Gastrocnemius medialis (tissue), 4 donors: ENCODE data around the gene SPECC1. TPM values are rescaled to one million over a fixed set of nuclear protein-coding genes. Genes with fewer than 3 reads are reported as not detected.
"Not testable (repeated sequence)": the region's sequence is repeated elsewhere in the genome, so short reads cannot be mapped to it uniquely, and the experiment has no call there.

Experiments used
- ATAC-seq, 2 donors: fragments of 150-250 bp; one replicate each; pipeline ENCODE4 v1.9.1; 2016
- DNase-seq, 2 donors: peaks; one replicate each; pipeline ENCODE4 v3.0.0-alpha.2; 2019
- H3K27ac ChIP-seq, 4 donors: fragments of 200-600 bp; sonication (generic); 1 replicate in 1 of 4; 2 replicates in 3 of 4; pipeline ENCODE4 v1.5.1; 2016 to 2018; ENCODE audit warnings: mild to moderate bottlenecking in 2 of 4, moderate library complexity in 1 of 4
- H3K27me3 ChIP-seq, 3 donors: fragments of 200-600 bp; sonication (generic) in 2 of 3; 1 replicate in 1 of 3; 2 replicates in 2 of 3; pipeline versions ENCODE4 v1.5.1 to v1.6.0; 2016 to 2019; ENCODE audit warnings: mild to moderate bottlenecking in 1 of 3, moderate library complexity in 1 of 3
- H3K36me3 ChIP-seq, 2 donors: fragments of 200-600 bp; sonication (generic) in 1 of 2; one replicate each; pipeline ENCODE4 v1.5.1; 2017 to 2018
- H3K4me1 ChIP-seq, 2 donors: fragments of 200-600 bp; sonication (generic) in 1 of 2; one replicate each; pipeline ENCODE4 v1.5.1; 2016 to 2017; ENCODE audit warnings: mild to moderate bottlenecking in 2 of 2
- H3K4me3 ChIP-seq, 4 donors: fragments of 200-600 bp; sonication (generic) in 3 of 4; 1 replicate in 1 of 4; 2 replicates in 3 of 4; pipeline ENCODE4 v1.5.1; 2016 to 2019; ENCODE audit warnings: mild to moderate bottlenecking in 2 of 4
- H3K9me3 ChIP-seq, 3 donors: fragments of 200-600 bp; sonication (generic) in 2 of 3; 1 replicate in 1 of 3; 2 replicates in 2 of 3; pipeline ENCODE4 v1.5.1; 2016 to 2019
- CTCF ChIP-seq, 5 experiments: fragments of 450-650 bp in 3 of 5; fragments of 200-600 bp in 2 of 5; sonication (generic) in 2 of 5; IDR thresholded peaks in 4 of 5; conservative IDR thresholded peaks in 1 of 5; 1 replicate in 4 of 5; 2 replicates in 1 of 5; pipeline ENCODE4 v1.5.1; 2016 to 2019; ENCODE audit warnings: antibody characterized with exemption in 5 of 5, mild to moderate bottlenecking in 3 of 5, moderate library complexity in 3 of 5
- POLR2A ChIP-seq, 2 donors: fragments of 450-650 bp; IDR thresholded peaks; one replicate each; pipeline ENCODE4 v1.6.1; 2017; ENCODE audit warnings: antibody characterized with exemption in 2 of 2, mild to moderate bottlenecking in 2 of 2, moderate library complexity in 2 of 2
- in situ Hi-C, 4 donors: fragments of 200-750 bp; cut with MboI; loops; one replicate each; pipeline versions ENCODE4 v1.15.0 to v1.8.0; 2017; ENCODE audit warnings: low sequenced_read_pairs in 4 of 4
- intact Hi-C: fragments of 100-400 bp; cut with DNase I; formaldehyde crosslinking; loops from one replicate; pipeline ENCODE4 v1.15.1; 2023; ENCODE audit warnings: low total_unique reads
- total RNA-seq, 4 donors: library from RNA; depleted of rRNA; stranded (reverse); fragments of >200 nt; gene quantifications; one replicate each; pipeline versions ENCODE4 v1.1.0 to v1.2.3, GENCODE V29; 2016

Gene SPECC1
- total RNA-seq, 4 donors from 2014 or later: 6.1 to 17.9 (median 9.5) TPM

GRCh38 chr17:20105539-20106280, 96.6 kb downstream of the SPECC1 start:
- H3K4me3 ChIP-seq: no peak overlapping the region
- ATAC-seq (no peak), DNase-seq (no peak)
- H3K36me3 ChIP-seq: no peaks in the 10 kb centered on the region
- peaks cover 0 to 3% (median 0%) of the 10 kb centered on the region in 3 donors for H3K27me3 ChIP-seq
- TF ChIP-seq CTCF (IDR thresholded peaks at IDR 0.05 in 4 of 5, conservative IDR thresholded peaks at IDR 0.05 in 1 of 5) (no peak), POLR2A (IDR thresholded peaks at IDR 0.05) (no peak)
- no peaks in the 10 kb centered on the region for H3K9me3 ChIP-seq
- no peak overlapping the region for H3K27ac ChIP-seq
- no peaks in the 10 kb centered on the region for H3K4me1 ChIP-seq
- in situ Hi-C loops: no loop called here
- intact Hi-C loops: loop anchor here (1.0 kb wide), 1 partner anchor 9 kb away; no protein-coding TSS in a partner anchor

GRCh38 chr17:20106446-20106845, 97.3 kb downstream of the SPECC1 start:
- H3K9me3 ChIP-seq, H3K27me3 ChIP-seq, DNase-seq, H3K36me3 ChIP-seq, ATAC-seq, H3K27ac ChIP-seq, intact Hi-C loops, H3K4me3 ChIP-seq, in situ Hi-C loops, H3K4me1 ChIP-seq: not testable (repeated sequence)

- no peak for TF ChIP-seq CTCF (IDR thresholded peaks at IDR 0.05 in 4 of 5, conservative IDR thresholded peaks at IDR 0.05 in 1 of 5)
- TF ChIP-seq POLR2A (IDR thresholded peaks at IDR 0.05): no peak
- Histone ChIP-seq H3K27ac (no peak overlapping the region), H3K36me3 (no peaks in the 10 kb centered on the region), H3K27me3 (peaks cover 0 to 3% (median 0%) of the 10 kb centered on the region in 3 donors), H3K4me1 (no peaks in the 10 kb centered on the region), H3K4me3 (no peak overlapping the region), H3K9me3 (no peaks in the 10 kb centered on the region)
- intact Hi-C loops (no loop called here), in situ Hi-C loops (no loop called here)
- DNase-seq: no peak
- no peak for ATAC-seq
Observed at GRCh38 chr17:20109076-20109475, 99.9 kb downstream of the SPECC1 start.

DNA sequence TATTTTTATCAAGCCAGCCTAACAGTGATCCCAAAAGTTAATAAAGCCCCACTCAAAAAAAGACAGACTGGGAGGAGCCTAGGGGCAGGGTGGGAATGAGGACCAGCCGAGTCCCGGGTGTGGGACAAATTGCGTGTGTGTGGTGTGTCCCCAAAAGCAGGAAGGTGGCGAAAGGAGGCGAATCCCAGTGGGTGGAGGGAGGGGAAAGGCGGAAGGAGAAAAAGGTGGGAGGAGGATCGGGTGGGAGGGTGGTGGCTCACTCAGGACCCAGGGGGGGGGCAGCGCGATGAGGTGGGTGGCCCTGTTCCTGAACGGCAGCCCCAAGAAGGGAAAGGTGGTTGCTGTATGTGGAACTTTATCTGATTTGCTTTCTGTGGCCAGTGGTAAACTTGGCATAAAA, 102.4 kb downstream of the SPECC1 start:
- Histone ChIP-seq H3K36me3 (no peaks in the 10 kb centered on the region), H3K27me3 (peaks cover 0 to 3% (median 0%) of the 10 kb centered on the region in 3 donors), H3K9me3 (no peaks in the 10 kb centered on the region), H3K4me3 (no peak overlapping the region), H3K27ac (no peak overlapping the region), H3K4me1 (peaks cover 0 to 2% of the 10 kb centered on the region in 2 donors)
- no peak for TF ChIP-seq POLR2A (IDR thresholded peaks at IDR 0.05)
- TF ChIP-seq CTCF (IDR thresholded peaks at IDR 0.05 in 4 of 5, conservative IDR thresholded peaks at IDR 0.05 in 1 of 5): no peak
- intact Hi-C loops (no loop called here), in situ Hi-C loops (loop anchor here in 3 of 4 donors (5.0 kb wide), 1 partner anchor 119 kb away; no protein-coding TSS in a partner anchor)
- no peak for DNase-seq
- ATAC-seq: no peak

GRCh38 chr17:20114466-20114865, 105.3 kb downstream of the SPECC1 start:
- TF ChIP-seq CTCF (IDR thresholded peaks at IDR 0.05 in 4 of 5, conservative IDR thresholded peaks at IDR 0.05 in 1 of 5) (no peak), POLR2A (IDR thresholded peaks at IDR 0.05) (no peak)
- ATAC-seq (no peak), DNase-seq (no peak)
- in situ Hi-C loops (loop anchor here in 3 of 4 donors (5.0 kb wide), 1 partner anchor 122 kb away; no protein-coding TSS in a partner anchor), intact Hi-C loops (no loop called here)
- H3K4me3 ChIP-seq: no peak overlapping the region
- no peaks in the 10 kb centered on the region for H3K9me3 ChIP-seq
- no peaks in the 10 kb centered on the region for H3K27me3 ChIP-seq
- no peak overlapping the region for H3K27ac ChIP-seq
- peaks cover 0 to 3% of the 10 kb centered on the region in 2 donors for H3K4me1 ChIP-seq
- H3K36me3 ChIP-seq: no peaks in the 10 kb centered on the region
